GM12878 (cell line): ENCODE measurements around the gene C19orf73. TPM values are rescaled to one million over a fixed set of nuclear protein-coding genes. Genes with fewer than 3 reads are reported as not detected.

Experiments used
- ATAC-seq: fragments of 200-7000 bp; cut with Tn5 transposase; 3 replicates; pipeline ENCODE4 v1.9.1; 2020; ENCODE audit warnings: mild to moderate bottlenecking, moderate library complexity
- BruUV-seq: library from RNA; stranded (reverse); fragments of 400-500 nt; replicated peaks from 2 replicates; lab custom pipeline; 2021; lab: Mats Ljungman, UMichigan
- CTCF ChIA-PET: fragments of 300-600 bp; sonication (Branson Sonifier 250); formaldehyde crosslinking; extraction: SDS; loops from one replicate; lab custom pipeline; 2021; ENCODE audit warnings: inconsistent platforms; lab: Yijun Ruan, JAX
- POLR2A ChIA-PET: fragments of 350-600 bp; formaldehyde crosslinking; extraction: SDS; loops from one replicate; lab custom pipeline; 2021; ENCODE audit warnings: inconsistent platforms; lab: Charles Lee
- RAD21 ChIA-PET: fragments of 300-600 bp; sonication (Branson Sonifier 250); formaldehyde crosslinking; loops from one replicate; lab custom pipeline; 2023; ENCODE audit warnings: antibody characterized with exemption; ENCODE audit not compliant: unreplicated experiment; lab: Charles Lee
- SMC1A ChIA-PET: fragments of 300-600 bp; sonication (Branson Sonifier 250); formaldehyde crosslinking; loops from one replicate; lab custom pipeline; 2023; ENCODE audit not compliant: unreplicated experiment, uncharacterized antibody; lab: Charles Lee
- DNase-seq: peaks from one replicate; pipeline ENCODE4 v3.0.0-alpha.2; 2011; ENCODE audit warnings: low read depth, low spot score
- FAIRE-seq: peaks from 3 replicates; lab custom pipeline; 2011; peaks lifted over from hg19 to GRCh38; lab: Jason Lieb, UNC
- H2AFZ ChIP-seq: 2 replicates; pipeline ENCODE4 v1.6.0; 2011; ENCODE audit warnings: low read depth, low read length, control low read depth; ENCODE audit not compliant: control insufficient read depth
- H3K27ac ChIP-seq: 2 replicates; pipeline ENCODE4 v1.5.1; 2011; ENCODE audit warnings: control low read depth; ENCODE audit not compliant: control insufficient read depth, insufficient read depth
- H3K27me3 ChIP-seq, 2 experiments: replicated peaks in 1 of 2; 2 replicates each; pipeline versions ENCODE4 v1.6.0 to v1.6.1; 2011; ENCODE audit warnings: low read length in 1 of 2; ENCODE audit not compliant: control insufficient read depth in 2 of 2, insufficient read depth in 2 of 2
- H3K36me3 ChIP-seq, 2 experiments: 2 replicates each; pipeline ENCODE4 v1.5.1; 2011; ENCODE audit warnings: low read length in 1 of 2; ENCODE audit not compliant: control insufficient read depth in 2 of 2, insufficient read depth in 2 of 2
- H3K4me1 ChIP-seq: 2 replicates; pipeline ENCODE4 v1.6.1; 2011; ENCODE audit warnings: mild to moderate bottlenecking, low read length, moderate library complexity, mixed read lengths; ENCODE audit not compliant: control insufficient read depth, insufficient read depth
- H3K4me2 ChIP-seq: 2 replicates; pipeline ENCODE4 v1.6.0; 2011; ENCODE audit warnings: control low read depth; ENCODE audit not compliant: control insufficient read depth, insufficient read depth
- H3K4me3 ChIP-seq: fragments of 200-600 bp; sonication (generic); 2 replicates; pipeline ENCODE4 v1.5.1; 2016
- H3K79me2 ChIP-seq: 2 replicates; pipeline ENCODE4 v1.6.0; 2011; ENCODE audit warnings: low read length; ENCODE audit not compliant: control insufficient read depth, insufficient read depth
- H3K9ac ChIP-seq: 2 replicates; pipeline ENCODE4 v1.8.0; 2011; ENCODE audit warnings: low read length, control low read depth, mixed read lengths; ENCODE audit not compliant: control insufficient read depth, insufficient read depth
- H3K9me3 ChIP-seq: replicated peaks from 3 replicates; pipeline ENCODE4 v1.5.1; 2011; ENCODE audit warnings: mild to moderate bottlenecking, low read length; ENCODE audit not compliant: control insufficient read depth, insufficient read depth
- H4K20me1 ChIP-seq: 2 replicates; pipeline ENCODE4 v1.6.0; 2011; ENCODE audit not compliant: control insufficient read depth, insufficient read depth
- BHLHE40 ChIP-seq, 2 experiments: fragments of 450-650 bp in 1 of 2; IDR thresholded peaks; 2 replicates each; pipeline ENCODE4 v1.6.1; 2011 to 2017; ENCODE audit warnings: low read depth in 2 of 2, borderline replicate concordance in 1 of 2, improper control_type of control experiment in 1 of 2, low read length in 1 of 2, mild to moderate bottlenecking in 1 of 2
- BRCA1 ChIP-seq: IDR thresholded peaks from 2 replicates; pipeline ENCODE4 v1.6.1; 2011; ENCODE audit warnings: low read depth, low read length, improper control_type of control experiment
- MEF2A ChIP-seq: IDR thresholded peaks from 2 replicates; pipeline ENCODE4 v1.6.1; 2011; ENCODE audit warnings: low read depth, mild to moderate bottlenecking, low read length, moderate library complexity; ENCODE audit not compliant: insufficient read depth
- MEF2B ChIP-seq: fragments of 450-650 bp; IDR thresholded peaks from 2 replicates; pipeline ENCODE4 v1.6.1; 2018; ENCODE audit warnings: mild to moderate bottlenecking, moderate library complexity; ENCODE audit not compliant: partially characterized antibody, poor library complexity, severe bottlenecking
- MTA2 ChIP-seq: fragments of 450-650 bp; IDR thresholded peaks from 2 replicates; pipeline ENCODE4 v1.6.1; 2016; ENCODE audit warnings: low read depth, mild to moderate bottlenecking, moderate library complexity
- NFYA ChIP-seq: IDR thresholded peaks from 2 replicates; pipeline ENCODE4 v1.6.1; 2011; ENCODE audit warnings: low read depth, mild to moderate bottlenecking, low read length, improper control_type of control experiment, borderline replicate concordance
- POU2F2 ChIP-seq: IDR thresholded peaks from 3 replicates; pipeline ENCODE4 v1.6.1; 2011; ENCODE audit warnings: low read depth, mild to moderate bottlenecking, low read length, borderline replicate concordance
- RELB ChIP-seq: fragments of 450-650 bp; IDR thresholded peaks from 2 replicates; pipeline ENCODE4 v1.6.1; 2017; ENCODE audit warnings: low read depth, mild to moderate bottlenecking, moderate library complexity
- SIX5 ChIP-seq: IDR thresholded peaks from 2 replicates; pipeline ENCODE4 v1.6.1; 2011; ENCODE audit warnings: mild to moderate bottlenecking, low read depth, low read length, moderate library complexity; ENCODE audit not compliant: severe bottlenecking
- SMC3 ChIP-seq: IDR thresholded peaks from 2 replicates; pipeline ENCODE4 v1.6.1; 2011; ENCODE audit warnings: low read length, improper control_type of control experiment, borderline replicate concordance
- SRF ChIP-seq, 2 experiments: IDR thresholded peaks; 2 replicates each; pipeline ENCODE4 v1.6.1; 2011; ENCODE audit warnings: low read depth in 2 of 2, low read length in 2 of 2, mild to moderate bottlenecking in 1 of 2, moderate library complexity in 1 of 2
- TARDBP ChIP-seq: IDR thresholded peaks from 2 replicates; pipeline ENCODE4 v1.6.1; 2016; ENCODE audit warnings: borderline replicate concordance
- WRNIP1 ChIP-seq: IDR thresholded peaks from 2 replicates; pipeline ENCODE4 v1.6.1; 2011; ENCODE audit warnings: low read depth, low read length, improper control_type of control experiment, borderline replicate concordance
- YY1 ChIP-seq: IDR thresholded peaks from 2 replicates; pipeline ENCODE4 v1.6.1; 2011; ENCODE audit warnings: low read depth, mild to moderate bottlenecking, low read length
- ZBTB4 ChIP-seq: fragments of 450-650 bp; formaldehyde crosslinking; IDR thresholded peaks from 2 replicates; pipeline ENCODE4 v1.4.0; 2022; ENCODE audit warnings: mild to moderate bottlenecking, moderate library complexity
- ZZZ3 ChIP-seq: IDR thresholded peaks from 2 replicates; pipeline ENCODE4 v1.6.1; 2011; ENCODE audit warnings: low read depth; ENCODE audit not compliant: control insufficient read depth, insufficient read length
- WGBS: methylation state at CpG from one replicate; pipeline ENCODE4 v1.1.6; 2016; ENCODE audit warnings: low lambda C conversion rate; ENCODE audit not compliant: insufficient replicate concordance, insufficient coverage; ENCODE audit errors: missing lambda C conversion rate; 5-methylcytosine and 5-hydroxymethylcytosine counted together
- in situ Hi-C: fragments of 300-500 bp; cut with MboI; formaldehyde crosslinking; loops from 9 replicates; pipeline ENCODE4 v1.14.3; 2018; ENCODE audit warnings: mixed read lengths
- intact Hi-C: fragments of 100-400 bp; cut with micrococcal nuclease; formaldehyde crosslinking; loops from one replicate; pipeline ENCODE4 v1.14.2; 2022; ENCODE audit not compliant: unreplicated experiment
- polyA plus RNA-seq, 11 experiments: library from polyadenylated mRNA; depleted of rRNA in 4 of 11; unstranded in 6 of 11; stranded (reverse) in 5 of 11; fragments of >200 nt; fragmentation: Nextera tagmentation in 4 of 11; fragmentation: Illumina TruSeq in 1 of 11; extraction: Ambion mirVana in 4 of 11; extraction: Trizol in 1 of 11; gene quantifications; 1 replicate in 1 of 11; 2 replicates in 10 of 11; pipeline versions ENCODE4 v1.2.1 to v1.2.3, GENCODE V29; 2011 to 2016; ENCODE audit warnings: inconsistent platforms in 2 of 11, missing spikeins in 2 of 11, low read depth in 1 of 11
- total RNA-seq, 4 experiments: library from RNA; depleted of rRNA in 3 of 4; stranded (reverse); fragments of >200 nt in 3 of 4; fragmentation: Illumina TruSeq in 1 of 4; extraction: Trizol in 1 of 4; gene quantifications; 2 replicates each; pipeline versions ENCODE4 v1.2.1 to v1.2.3, GENCODE V29; 2013 to 2021

Gene C19orf73
- total and polyA plus RNA-seq, 10 of the 15 experiments (the other 5 are each of a cell fraction or from before 2014, with no cell fraction given) = 0.20 to 2.0 (median 0.80) TPM

GRCh38 chr19:49071860-49072547, 46.9 kb downstream of the C19orf73 start:
- Histone ChIP-seq H4K20me1 (no peaks in the 10 kb centered on the region), H2AFZ (no peak overlapping the region), H3K27me3 (peaks cover 0 to 4% of the 10 kb centered on the region in 2 experiments; a peak in 3 of 4 replicates), H3K4me2 (no peak overlapping the region), H3K4me1 (no peaks in the 10 kb centered on the region), H3K27ac (no peak overlapping the region), H3K9ac (no peak overlapping the region), H3K4me3 (no peak overlapping the region), H3K9me3 (no peaks in the 10 kb centered on the region; the same call in 2 of the 3 replicates), H3K79me2 (no peaks in the 10 kb centered on the region), H3K36me3 (no peaks in the 10 kb centered on the region)
- ChIA-PET SMC1A (no interaction called here), RAD21 (no interaction called here), POLR2A (interaction anchor here (0.6 kb wide), 1 partner anchor 78 kb away, joined by 3 read pairs; the partner anchor contains the start of gene RUVBL2), CTCF (no interaction called here)
- FAIRE-seq (no peak), DNase-seq (no peak), ATAC-seq (no peak)
- 61% methylated on average over 60 of the region's 93 CpGs for WGBS
- intact Hi-C loops (no loop called here), in situ Hi-C loops (no loop called here)
- no TSS peak for BruUV-seq
- TF ChIP-seq BRCA1 = no peak
- TF ChIP-seq SIX5 = no peak
- TF ChIP-seq YY1 = no peak
- TF ChIP-seq WRNIP1 = no peak
- no peak for TF ChIP-seq TARDBP
- no peak for TF ChIP-seq SMC3
- TF ChIP-seq MEF2A = no peak
- no peak for TF ChIP-seq POU2F2
- TF ChIP-seq SRF (IDR thresholded peaks at IDR 0.05; ENCODE audit: low read depth in 2 of 2, low read length in 2 of 2) = no peak
- TF ChIP-seq MEF2B = no peak
- TF ChIP-seq ZZZ3 = no peak
- no peak for TF ChIP-seq NFYA
- TF ChIP-seq BHLHE40 (IDR thresholded peaks at IDR 0.05; ENCODE audit: borderline replicate concordance in 1 of 2, low read depth in 2 of 2, low read length in 1 of 2) = no peak
- TF ChIP-seq RELB = no peak
- no peak for TF ChIP-seq ZBTB4 (CRISPR knock-in tag)
- no peak for TF ChIP-seq MTA2
